ENCODE data around the gene SCARB1.

The SCARB1 gene

GRCh38 chr12:124876171-124876570 is 12.5 kb upstream of the SCARB1 start:
- Histone ChIP-seq H2BK12ac (ENCODE audit: low read length) (no peak overlapping the region), H3K36me3 (replicated peaks in 1 of 2; ENCODE audit: control insufficient read depth in 2 of 2, insufficient read depth in 2 of 2, low read length in 2 of 2) (no peaks in the 10 kb centered on the region), H3K79me1 (ENCODE audit: low read depth, low read length) (no peaks in the 10 kb centered on the region), H3K18ac (ENCODE audit: low read length) (no peak overlapping the region), H3K27me3 (ENCODE audit: control insufficient read depth in 3 of 3, insufficient read depth in 3 of 3, low read depth in 1 of 3, low read length in 3 of 3) (peaks cover 0 to 2% (median 0%) of the 10 kb centered on the region in 3 experiments), H4K8ac (ENCODE audit: low read depth, low read length) (no peak overlapping the region), H3K9me3 (replicated peaks in 1 of 2; ENCODE audit: control insufficient read depth in 2 of 2, insufficient read depth in 1 of 2, low read depth in 1 of 2, low read length in 2 of 2) (no peaks in the 10 kb centered on the region), H3K23ac (ENCODE audit: low read depth, low read length, poor library complexity) (no peak overlapping the region), H2AFZ (ENCODE audit: low read length) (no peak overlapping the region), H2AK5ac (ENCODE audit: low read depth, low read length) (no peak overlapping the region), H4K91ac (ENCODE audit: low read depth, low read length, poor library complexity) (no peak overlapping the region), H2BK15ac (ENCODE audit: low read length) (no peak overlapping the region), H3K4me3 (ENCODE audit: low read length in 2 of 2) (peak overlapping the region in 1 of 2 donors; percentile 74), H3K14ac (ENCODE audit: low read length) (no peak overlapping the region), H3K4me1 (ENCODE audit: control insufficient read depth in 2 of 2, insufficient read depth in 1 of 2, low read depth in 1 of 2, low read length in 2 of 2) (peaks cover 9 to 19% of the 10 kb centered on the region in 2 donors), H3K4me2 (ENCODE audit: insufficient read depth, low read length, poor library complexity, severe bottlenecking) (no peak overlapping the region), H3K4ac (ENCODE audit: low read length) (no peak overlapping the region), H3K27ac (replicated peaks; ENCODE audit: low read length) (no peak overlapping the region), H2BK5ac (ENCODE audit: low read length) (no peak overlapping the region), H3K9ac (ENCODE audit: low read depth, low read length, poor library complexity) (no peak overlapping the region), H2BK120ac (ENCODE audit: low read depth, low read length) (no peak overlapping the region)
- DNase-seq (ENCODE audit: low spot score), result no peak
- no CpG with 5 or more reads among the region's 2 CpGs for WGBS, 2 donors (ENCODE audit: extremely low coverage in 2 of 2, insufficient read length in 2 of 2, insufficient replicate concordance in 1 of 2)

DNA sequence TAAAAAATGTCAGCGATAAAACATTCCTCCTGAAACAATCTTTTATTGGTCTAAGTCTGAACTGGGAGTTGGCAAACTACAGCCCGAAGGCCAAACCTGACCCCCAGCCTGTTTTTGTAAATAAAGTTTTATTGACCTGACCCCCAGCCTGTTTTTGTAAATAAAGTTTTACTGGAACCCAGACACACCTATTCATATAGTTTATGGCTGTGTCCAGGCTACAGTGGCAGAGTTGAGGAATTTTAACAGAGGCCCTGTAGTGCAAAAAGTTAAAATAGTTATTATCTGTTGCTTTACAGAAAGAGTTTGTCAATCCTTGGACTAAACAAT is 12.1 kb upstream of the SCARB1 start:
- Histone ChIP-seq H3K36me3 (replicated peaks in 1 of 2; ENCODE audit: control insufficient read depth in 2 of 2, insufficient read depth in 2 of 2, low read length in 2 of 2) (no peaks in the 10 kb centered on the region), H2BK12ac (ENCODE audit: low read length) (no peak overlapping the region), H3K4me3 (ENCODE audit: low read length in 2 of 2) (no peak overlapping the region), H4K91ac (ENCODE audit: low read depth, low read length, poor library complexity) (no peak overlapping the region), H3K27ac (replicated peaks; ENCODE audit: low read length) (no peak overlapping the region), H2BK15ac (ENCODE audit: low read length) (no peak overlapping the region), H3K79me1 (ENCODE audit: low read depth, low read length) (no peaks in the 10 kb centered on the region), H3K27me3 (ENCODE audit: control insufficient read depth in 3 of 3, insufficient read depth in 3 of 3, low read depth in 1 of 3, low read length in 3 of 3) (peaks cover 0 to 2% (median 0%) of the 10 kb centered on the region in 3 experiments), H2AK5ac (ENCODE audit: low read depth, low read length) (no peak overlapping the region), H3K4me1 (ENCODE audit: control insufficient read depth in 2 of 2, insufficient read depth in 1 of 2, low read depth in 1 of 2, low read length in 2 of 2) (peaks cover 9 to 17% of the 10 kb centered on the region in 2 donors), H3K9ac (ENCODE audit: low read depth, low read length, poor library complexity) (no peak overlapping the region), H2BK120ac (ENCODE audit: low read depth, low read length) (no peak overlapping the region), H3K23ac (ENCODE audit: low read depth, low read length, poor library complexity) (no peak overlapping the region), H3K4me2 (ENCODE audit: insufficient read depth, low read length, poor library complexity, severe bottlenecking) (no peak overlapping the region), H2BK5ac (ENCODE audit: low read length) (no peak overlapping the region), H3K9me3 (replicated peaks in 1 of 2; ENCODE audit: control insufficient read depth in 2 of 2, insufficient read depth in 1 of 2, low read depth in 1 of 2, low read length in 2 of 2) (no peaks in the 10 kb centered on the region), H4K8ac (ENCODE audit: low read depth, low read length) (no peak overlapping the region), H3K4ac (ENCODE audit: low read length) (no peak overlapping the region), H3K14ac (ENCODE audit: low read length) (no peak overlapping the region), H2AFZ (ENCODE audit: low read length) (peak overlapping the region; percentile 87), H3K18ac (ENCODE audit: low read length) (no peak overlapping the region)
- no CpG with 5 or more reads among the region's 2 CpGs for WGBS, 2 donors (ENCODE audit: extremely low coverage in 2 of 2, insufficient read length in 2 of 2, insufficient replicate concordance in 1 of 2)
- no peak for DNase-seq (ENCODE audit: low spot score)

- Histone ChIP-seq H2BK5ac (ENCODE audit: low read length) (peak overlapping the region; percentile 0), H3K9me3 (replicated peaks in 1 of 2; ENCODE audit: control insufficient read depth in 2 of 2, insufficient read depth in 1 of 2, low read depth in 1 of 2, low read length in 2 of 2) (no peaks in the 10 kb centered on the region), H3K27me3 (ENCODE audit: control insufficient read depth in 3 of 3, insufficient read depth in 3 of 3, low read depth in 1 of 3, low read length in 3 of 3) (peaks cover 0 to 2% (median 0%) of the 10 kb centered on the region in 3 experiments), H4K91ac (ENCODE audit: low read depth, low read length, poor library complexity) (no peak overlapping the region), H2BK15ac (ENCODE audit: low read length) (peak overlapping the region; percentile 39), H2BK120ac (ENCODE audit: low read depth, low read length) (no peak overlapping the region), H2BK12ac (ENCODE audit: low read length) (no peak overlapping the region), H4K8ac (ENCODE audit: low read depth, low read length) (no peak overlapping the region), H3K36me3 (replicated peaks in 1 of 2; ENCODE audit: control insufficient read depth in 2 of 2, insufficient read depth in 2 of 2, low read length in 2 of 2) (no peaks in the 10 kb centered on the region), H3K4me1 (ENCODE audit: control insufficient read depth in 2 of 2, insufficient read depth in 1 of 2, low read depth in 1 of 2, low read length in 2 of 2) (peaks cover 9 to 17% of the 10 kb centered on the region in 2 donors), H3K4me3 (ENCODE audit: low read length in 2 of 2) (no peak overlapping the region), H3K4ac (ENCODE audit: low read length) (no peak overlapping the region), H2AFZ (ENCODE audit: low read length) (peak overlapping the region; percentile 87), H3K9ac (ENCODE audit: low read depth, low read length, poor library complexity) (no peak overlapping the region), H3K27ac (replicated peaks; ENCODE audit: low read length) (no peak overlapping the region), H3K18ac (ENCODE audit: low read length) (no peak overlapping the region), H3K23ac (ENCODE audit: low read depth, low read length, poor library complexity) (no peak overlapping the region), H2AK5ac (ENCODE audit: low read depth, low read length) (no peak overlapping the region), H3K14ac (ENCODE audit: low read length) (no peak overlapping the region), H3K4me2 (ENCODE audit: insufficient read depth, low read length, poor library complexity, severe bottlenecking) (no peak overlapping the region), H3K79me1 (ENCODE audit: low read depth, low read length) (no peaks in the 10 kb centered on the region)
- no peak for DNase-seq (ENCODE audit: low spot score)
- WGBS, 2 donors (ENCODE audit: extremely low coverage in 2 of 2, insufficient read length in 2 of 2, insufficient replicate concordance in 1 of 2), result no CpG with 5 or more reads among the region's 14 CpGs
Observed at GRCh38 chr12:124874988-124875802, 11.5 kb upstream of the SCARB1 start.

GRCh38 chr12:124874188-124874587 is 10.5 kb upstream of the SCARB1 start:
- H3K79me1 ChIP-seq (ENCODE audit: low read depth, low read length), result no peaks in the 10 kb centered on the region
- no peak overlapping the region for H3K27ac ChIP-seq (replicated peaks; ENCODE audit: low read length)
- no peak overlapping the region for H3K9ac ChIP-seq (ENCODE audit: low read depth, low read length, poor library complexity)
- no peak overlapping the region for H2BK120ac ChIP-seq (ENCODE audit: low read depth, low read length)
- H2AFZ ChIP-seq (ENCODE audit: low read length), result no peak overlapping the region
- peaks cover 11 to 17% of the 10 kb centered on the region in 2 donors for H3K4me1 ChIP-seq (ENCODE audit: control insufficient read depth in 2 of 2, insufficient read depth in 1 of 2, low read depth in 1 of 2, low read length in 2 of 2)
- no peak overlapping the region for H2BK5ac ChIP-seq (ENCODE audit: low read length)
- no peak overlapping the region for H4K8ac ChIP-seq (ENCODE audit: low read depth, low read length)
- no peak for DNase-seq (ENCODE audit: low spot score)
- no peak overlapping the region for H3K4me3 ChIP-seq (ENCODE audit: low read length in 2 of 2)
- H3K14ac ChIP-seq (ENCODE audit: low read length), result no peak overlapping the region
- H3K36me3 ChIP-seq (replicated peaks in 1 of 2; ENCODE audit: control insufficient read depth in 2 of 2, insufficient read depth in 2 of 2, low read length in 2 of 2), result no peaks in the 10 kb centered on the region
- no peak overlapping the region for H3K4ac ChIP-seq (ENCODE audit: low read length)
- no peak overlapping the region for H3K23ac ChIP-seq (ENCODE audit: low read depth, low read length, poor library complexity)
- H4K91ac ChIP-seq (ENCODE audit: low read depth, low read length, poor library complexity), result no peak overlapping the region
- H2AK5ac ChIP-seq (ENCODE audit: low read depth, low read length), result no peak overlapping the region
- H3K4me2 ChIP-seq (ENCODE audit: insufficient read depth, low read length, poor library complexity, severe bottlenecking), result no peak overlapping the region
- H3K27me3 ChIP-seq (ENCODE audit: control insufficient read depth in 3 of 3, insufficient read depth in 3 of 3, low read depth in 1 of 3, low read length in 3 of 3), result peaks cover 0 to 2% (median 0%) of the 10 kb centered on the region in 3 experiments
- no peaks in the 10 kb centered on the region for H3K9me3 ChIP-seq (replicated peaks in 1 of 2; ENCODE audit: control insufficient read depth in 2 of 2, insufficient read depth in 1 of 2, low read depth in 1 of 2, low read length in 2 of 2)
- no peak overlapping the region for H3K18ac ChIP-seq (ENCODE audit: low read length)
- WGBS, 2 donors (ENCODE audit: extremely low coverage in 2 of 2, insufficient read length in 2 of 2, insufficient replicate concordance in 1 of 2), result no CpG with 5 or more reads among the region's 4 CpGs
- no peak overlapping the region for H2BK15ac ChIP-seq (ENCODE audit: low read length)
- H2BK12ac ChIP-seq (ENCODE audit: low read length), result no peak overlapping the region
